KBM-7 (cell line): Measurements from ENCODE around the gene GDA.

ENCODE experiments used
- DNase-seq: peaks from one replicate; pipeline ENCODE4 v3.0.0-alpha.2; 2015
- in situ Hi-C: fragments of 300-500 bp; cut with MboI; formaldehyde crosslinking; loops from 2 replicates; pipeline ENCODE4 v1.14.3; 2020; ENCODE audit warnings: low sequenced_read_pairs, low pct_unique_long_range_greater_than_20kb, mixed read lengths

GDA gene

GRCh38 chr9:72149231-72149975 is at the start of gene GDA:
TSS of gene GDA (plus strand) at chr9:72149440. CDS start at chr9:72149560, 120 bp downstream.
- in situ Hi-C loops: no loop called here
- DNase-seq: no peak

GRCh38 chr9:72102520-72102919 is 46.7 kb upstream of the GDA start:
- DNase-seq: no peak
- in situ Hi-C loops: no loop called here

GRCh38 chr9:72113056-72113455 is 36.2 kb upstream of the GDA start:
- DNase-seq: no peak
- in situ Hi-C loops: no loop called here

- no peak for DNase-seq
- in situ Hi-C loops: no loop called here
These were observed 29.4 kb upstream of the GDA start for GRCh38 chr9:72119853-72120252.

GRCh38 chr9:72124947-72125346 is 24.3 kb upstream of the GDA start:
- in situ Hi-C loops: no loop called here
- no peak for DNase-seq

GRCh38 chr9:72127753-72128152 is 21.5 kb upstream of the GDA start:
- in situ Hi-C loops: no loop called here
- no peak for DNase-seq

GRCh38 chr9:72128526-72128925 is 20.7 kb upstream of the GDA start:
- DNase-seq: no peak
- in situ Hi-C loops: no loop called here

- no peak for DNase-seq
- in situ Hi-C loops: no loop called here
These were observed 19.7 kb upstream of the GDA start for GRCh38 chr9:72129271-72130156.

- no peak for DNase-seq
- in situ Hi-C loops: no loop called here
These were observed 18.9 kb upstream of the GDA start for GRCh38 chr9:72130321-72130720.

GRCh38 chr9:72131206-72131605 is 18.0 kb upstream of the GDA start:
- in situ Hi-C loops: no loop called here
- no peak for DNase-seq

- DNase-seq: no peak
- in situ Hi-C loops: no loop called here
These were observed 17.2 kb upstream of the GDA start for GRCh38 chr9:72132052-72132451.

- in situ Hi-C loops: no loop called here
- DNase-seq: no peak
These were observed 15.7 kb upstream of the GDA start for GRCh38 chr9:72133365-72134035.

- in situ Hi-C loops: no loop called here
- DNase-seq: no peak
These were observed 14.4 kb upstream of the GDA start for GRCh38 chr9:72134801-72135200.

GRCh38 chr9:72137697-72138365 is 11.4 kb upstream of the GDA start:
- DNase-seq: no peak
- in situ Hi-C loops: no loop called here

GRCh38 chr9:72139226-72139625 is 10.0 kb upstream of the GDA start:
- no peak for DNase-seq
- in situ Hi-C loops: no loop called here

- DNase-seq: no peak
- in situ Hi-C loops: no loop called here
These were observed 8.7 kb upstream of the GDA start for GRCh38 chr9:72140586-72140985.

- no peak for DNase-seq
- in situ Hi-C loops: no loop called here
These were observed 7.8 kb upstream of the GDA start for GRCh38 chr9:72141484-72141883.

GRCh38 chr9:72144756-72145492 is 4.3 kb upstream of the GDA start:
- in situ Hi-C loops: no loop called here
- no peak for DNase-seq
